ENCODE data around the gene NINJ2. TPM values are rescaled to one million over a fixed set of nuclear protein-coding genes. Genes with fewer than 3 reads are reported as not detected.

NINJ2 gene
- total and polyA plus RNA-seq, 10 of the 15 experiments (the other 5 are each of a cell fraction or from before 2014, with no cell fraction given), result 8.9 to 51.6 (median 21.3) TPM

DNA sequence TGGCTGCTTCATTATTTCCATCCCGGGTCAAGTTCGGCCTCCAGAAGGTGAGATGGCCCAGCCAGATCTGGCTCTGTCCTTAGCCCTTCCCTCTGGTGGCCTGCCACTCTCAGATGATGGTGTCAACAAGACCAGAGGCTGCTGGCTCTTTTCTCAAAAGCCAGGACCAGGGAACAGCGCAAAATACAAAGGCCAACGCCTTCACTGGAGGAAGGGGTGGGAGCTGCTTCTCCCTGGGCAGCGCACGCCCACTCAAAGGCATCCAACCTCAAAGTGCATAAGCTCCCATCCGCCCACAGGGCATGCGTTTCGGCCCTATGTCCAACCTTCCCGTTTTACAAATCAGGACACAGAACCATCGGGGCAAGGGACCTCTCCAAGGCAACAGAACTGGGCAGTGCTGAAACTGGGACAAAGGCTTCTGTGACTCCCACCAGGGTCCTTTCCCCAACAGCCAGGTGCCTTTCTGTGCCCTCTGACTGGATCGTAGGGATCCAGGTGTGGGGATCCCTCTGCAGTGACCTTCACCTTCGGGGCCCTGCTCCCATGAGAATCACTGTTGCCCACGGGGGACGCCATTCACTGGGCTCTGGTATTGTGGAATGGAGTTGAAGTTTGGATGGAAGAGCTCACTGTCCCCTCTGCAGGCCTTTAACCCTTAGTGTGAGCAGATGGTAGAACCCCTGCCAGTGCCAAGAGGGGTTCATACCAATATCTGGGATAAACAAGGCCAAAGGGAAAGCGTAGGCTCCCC, 76.8 kb downstream of the NINJ2 start:
- Histone ChIP-seq H3K4me3 (no peak overlapping the region), H3K4me2 (ENCODE audit: control insufficient read depth, insufficient read depth) (no peak overlapping the region), H2AFZ (ENCODE audit: control insufficient read depth, low read depth, low read length) (no peak overlapping the region), H3K9me3 (replicated peaks; ENCODE audit: control insufficient read depth, insufficient read depth, low read length) (no peaks in the 10 kb centered on the region; the same call in 2 of the 3 replicates), H3K9ac (ENCODE audit: control insufficient read depth, insufficient read depth, low read length) (no peak overlapping the region), H3K36me3 (ENCODE audit: control insufficient read depth in 2 of 2, insufficient read depth in 2 of 2, low read length in 1 of 2) (no peaks in the 10 kb centered on the region), H3K79me2 (ENCODE audit: control insufficient read depth, insufficient read depth, low read length) (no peaks in the 10 kb centered on the region), H3K27me3 (replicated peaks in 1 of 2; ENCODE audit: control insufficient read depth in 2 of 2, insufficient read depth in 2 of 2, low read length in 1 of 2) (no peaks in the 10 kb centered on the region), H4K20me1 (ENCODE audit: control insufficient read depth, insufficient read depth) (no peaks in the 10 kb centered on the region), H3K27ac (ENCODE audit: control insufficient read depth, insufficient read depth) (no peak overlapping the region), H3K4me1 (ENCODE audit: control insufficient read depth, insufficient read depth, low read length) (peaks cover 12% of the 10 kb centered on the region)
- 89% methylated on average over 16 of the region's 16 CpGs for WGBS (ENCODE audit: insufficient coverage, insufficient replicate concordance, low lambda C conversion rate, missing lambda C conversion rate)
- POLR2A ChIA-PET, result interaction anchor here (1.3 kb wide), 1 partner anchor 46 kb away, joined by 3 read pairs; no protein-coding TSS in a partner anchor
- FAIRE-seq, result no peak
- CTCF ChIA-PET, result interaction anchor here (0.6 to 1.5 kb wide), 2 partner anchors 10 to 17 kb away, joined by 3 to 7 read pairs; no protein-coding TSS in a partner anchor
- SMC1A ChIA-PET (ENCODE audit: uncharacterized antibody, unreplicated experiment), result no interaction called here
- intact Hi-C loops (cut with micrococcal nuclease; ENCODE audit: unreplicated experiment), result no loop called here
- no peak for ATAC-seq
- no TSS peak for BruUV-seq (replicated peaks)
- in situ Hi-C loops (cut with MboI), result no loop called here
- DNase-seq (ENCODE audit: low read depth, low spot score), result no peak
- RAD21 ChIA-PET (ENCODE audit: unreplicated experiment), result no interaction called here
- TF ChIP-seq HDAC2 (IDR thresholded peaks at IDR 0.05) (no peak), CREM (IDR thresholded peaks at IDR 0.05; ENCODE audit: low read depth) (no peak), NRF1 (conservative IDR thresholded peaks at IDR 0.05; ENCODE audit: low read depth, low read length) (no peak), EGR1 (IDR thresholded peaks at IDR 0.05; ENCODE audit: borderline replicate concordance in 1 of 2, low read depth in 2 of 2, low read length in 2 of 2) (no peak), SMARCA5 (IDR thresholded peaks at IDR 0.05) (no peak), MTA2 (IDR thresholded peaks at IDR 0.05; ENCODE audit: low read depth) (no peak)
- TF ChIP-seq, protein P1, sequence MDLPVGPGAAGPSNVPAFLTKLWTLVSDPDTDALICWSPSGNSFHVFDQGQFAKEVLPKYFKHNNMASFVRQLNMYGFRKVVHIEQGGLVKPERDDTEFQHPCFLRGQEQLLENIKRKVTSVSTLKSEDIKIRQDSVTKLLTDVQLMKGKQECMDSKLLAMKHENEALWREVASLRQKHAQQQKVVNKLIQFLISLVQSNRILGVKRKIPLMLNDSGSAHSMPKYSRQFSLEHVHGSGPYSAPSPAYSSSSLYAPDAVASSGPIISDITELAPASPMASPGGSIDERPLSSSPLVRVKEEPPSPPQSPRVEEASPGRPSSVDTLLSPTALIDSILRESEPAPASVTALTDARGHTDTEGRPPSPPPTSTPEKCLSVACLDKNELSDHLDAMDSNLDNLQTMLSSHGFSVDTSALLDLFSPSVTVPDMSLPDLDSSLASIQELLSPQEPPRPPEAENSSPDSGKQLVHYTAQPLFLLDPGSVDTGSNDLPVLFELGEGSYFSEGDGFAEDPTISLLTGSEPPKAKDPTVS (IDR thresholded peaks at IDR 0.05; ENCODE audit: low read depth, low read length), result no peak
- TF ChIP-seq, protein P2, sequence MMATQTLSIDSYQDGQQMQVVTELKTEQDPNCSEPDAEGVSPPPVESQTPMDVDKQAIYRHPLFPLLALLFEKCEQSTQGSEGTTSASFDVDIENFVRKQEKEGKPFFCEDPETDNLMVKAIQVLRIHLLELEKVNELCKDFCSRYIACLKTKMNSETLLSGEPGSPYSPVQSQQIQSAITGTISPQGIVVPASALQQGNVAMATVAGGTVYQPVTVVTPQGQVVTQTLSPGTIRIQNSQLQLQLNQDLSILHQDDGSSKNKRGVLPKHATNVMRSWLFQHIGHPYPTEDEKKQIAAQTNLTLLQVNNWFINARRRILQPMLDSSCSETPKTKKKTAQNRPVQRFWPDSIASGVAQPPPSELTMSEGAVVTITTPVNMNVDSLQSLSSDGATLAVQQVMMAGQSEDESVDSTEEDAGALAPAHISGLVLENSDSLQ (IDR thresholded peaks at IDR 0.05), result no peak
- TF ChIP-seq, protein P3, sequence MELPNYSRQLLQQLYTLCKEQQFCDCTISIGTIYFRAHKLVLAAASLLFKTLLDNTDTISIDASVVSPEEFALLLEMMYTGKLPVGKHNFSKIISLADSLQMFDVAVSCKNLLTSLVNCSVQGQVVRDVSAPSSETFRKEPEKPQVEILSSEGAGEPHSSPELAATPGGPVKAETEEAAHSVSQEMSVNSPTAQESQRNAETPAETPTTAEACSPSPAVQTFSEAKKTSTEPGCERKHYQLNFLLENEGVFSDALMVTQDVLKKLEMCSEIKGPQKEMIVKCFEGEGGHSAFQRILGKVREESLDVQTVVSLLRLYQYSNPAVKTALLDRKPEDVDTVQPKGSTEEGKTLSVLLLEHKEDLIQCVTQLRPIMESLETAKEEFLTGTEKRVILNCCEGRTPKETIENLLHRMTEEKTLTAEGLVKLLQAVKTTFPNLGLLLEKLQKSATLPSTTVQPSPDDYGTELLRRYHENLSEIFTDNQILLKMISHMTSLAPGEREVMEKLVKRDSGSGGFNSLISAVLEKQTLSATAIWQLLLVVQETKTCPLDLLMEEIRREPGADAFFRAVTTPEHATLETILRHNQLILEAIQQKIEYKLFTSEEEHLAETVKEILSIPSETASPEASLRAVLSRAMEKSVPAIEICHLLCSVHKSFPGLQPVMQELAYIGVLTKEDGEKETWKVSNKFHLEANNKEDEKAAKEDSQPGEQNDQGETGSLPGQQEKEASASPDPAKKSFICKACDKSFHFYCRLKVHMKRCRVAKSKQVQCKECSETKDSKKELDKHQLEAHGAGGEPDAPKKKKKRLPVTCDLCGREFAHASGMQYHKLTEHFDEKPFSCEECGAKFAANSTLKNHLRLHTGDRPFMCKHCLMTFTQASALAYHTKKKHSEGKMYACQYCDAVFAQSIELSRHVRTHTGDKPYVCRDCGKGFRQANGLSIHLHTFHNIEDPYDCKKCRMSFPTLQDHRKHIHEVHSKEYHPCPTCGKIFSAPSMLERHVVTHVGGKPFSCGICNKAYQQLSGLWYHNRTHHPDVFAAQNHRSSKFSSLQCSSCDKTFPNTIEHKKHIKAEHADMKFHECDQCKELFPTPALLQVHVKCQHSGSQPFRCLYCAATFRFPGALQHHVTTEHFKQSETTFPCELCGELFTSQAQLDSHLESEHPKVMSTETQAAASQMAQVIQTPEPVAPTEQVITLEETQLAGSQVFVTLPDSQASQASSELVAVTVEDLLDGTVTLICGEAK (IDR thresholded peaks at IDR 0.05; ENCODE audit: borderline replicate concordance), result no peak
- TF ChIP-seq, protein P4, sequence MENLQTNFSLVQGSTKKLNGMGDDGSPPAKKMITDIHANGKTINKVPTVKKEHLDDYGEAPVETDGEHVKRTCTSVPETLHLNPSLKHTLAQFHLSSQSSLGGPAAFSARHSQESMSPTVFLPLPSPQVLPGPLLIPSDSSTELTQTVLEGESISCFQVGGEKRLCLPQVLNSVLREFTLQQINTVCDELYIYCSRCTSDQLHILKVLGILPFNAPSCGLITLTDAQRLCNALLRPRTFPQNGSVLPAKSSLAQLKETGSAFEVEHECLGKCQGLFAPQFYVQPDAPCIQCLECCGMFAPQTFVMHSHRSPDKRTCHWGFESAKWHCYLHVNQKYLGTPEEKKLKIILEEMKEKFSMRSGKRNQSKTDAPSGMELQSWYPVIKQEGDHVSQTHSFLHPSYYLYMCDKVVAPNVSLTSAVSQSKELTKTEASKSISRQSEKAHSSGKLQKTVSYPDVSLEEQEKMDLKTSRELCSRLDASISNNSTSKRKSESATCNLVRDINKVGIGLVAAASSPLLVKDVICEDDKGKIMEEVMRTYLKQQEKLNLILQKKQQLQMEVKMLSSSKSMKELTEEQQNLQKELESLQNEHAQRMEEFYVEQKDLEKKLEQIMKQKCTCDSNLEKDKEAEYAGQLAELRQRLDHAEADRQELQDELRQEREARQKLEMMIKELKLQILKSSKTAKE (IDR thresholded peaks at IDR 0.05; ENCODE audit: low read depth, poor library complexity, severe bottlenecking), result no peak
- TF ChIP-seq, protein P5, sequence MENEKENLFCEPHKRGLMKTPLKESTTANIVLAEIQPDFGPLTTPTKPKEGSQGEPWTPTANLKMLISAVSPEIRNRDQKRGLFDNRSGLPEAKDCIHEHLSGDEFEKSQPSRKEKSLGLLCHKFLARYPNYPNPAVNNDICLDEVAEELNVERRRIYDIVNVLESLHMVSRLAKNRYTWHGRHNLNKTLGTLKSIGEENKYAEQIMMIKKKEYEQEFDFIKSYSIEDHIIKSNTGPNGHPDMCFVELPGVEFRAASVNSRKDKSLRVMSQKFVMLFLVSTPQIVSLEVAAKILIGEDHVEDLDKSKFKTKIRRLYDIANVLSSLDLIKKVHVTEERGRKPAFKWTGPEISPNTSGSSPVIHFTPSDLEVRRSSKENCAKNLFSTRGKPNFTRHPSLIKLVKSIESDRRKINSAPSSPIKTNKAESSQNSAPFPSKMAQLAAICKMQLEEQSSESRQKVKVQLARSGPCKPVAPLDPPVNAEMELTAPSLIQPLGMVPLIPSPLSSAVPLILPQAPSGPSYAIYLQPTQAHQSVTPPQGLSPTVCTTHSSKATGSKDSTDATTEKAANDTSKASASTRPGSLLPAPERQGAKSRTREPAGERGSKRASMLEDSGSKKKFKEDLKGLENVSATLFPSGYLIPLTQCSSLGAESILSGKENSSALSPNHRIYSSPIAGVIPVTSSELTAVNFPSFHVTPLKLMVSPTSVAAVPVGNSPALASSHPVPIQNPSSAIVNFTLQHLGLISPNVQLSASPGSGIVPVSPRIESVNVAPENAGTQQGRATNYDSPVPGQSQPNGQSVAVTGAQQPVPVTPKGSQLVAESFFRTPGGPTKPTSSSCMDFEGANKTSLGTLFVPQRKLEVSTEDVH (IDR thresholded peaks at IDR 0.05; ENCODE audit: low read depth, partially characterized antibody), result no peak

All from GM12878 (cell line).